Hepatocyte (in vitro differentiated cells): ENCODE measurements around the gene CMTR1. TPM values are rescaled to one million over a fixed set of nuclear protein-coding genes. Genes with fewer than 3 reads are reported as not detected.
"Not testable (repeated sequence)": the region's sequence is repeated elsewhere in the genome, so short reads cannot be mapped to it uniquely, and the experiment has no call there.

Experiments
- DNase-seq: peaks from one replicate; pipeline ENCODE4 v3.0.0-alpha.2; 2016; ENCODE audit warnings: low spot score
- H2AFZ ChIP-seq: fragments of 200-600 bp; sonication (generic); 2 replicates; pipeline ENCODE4 v1.6.0; 2016; ENCODE audit warnings: antibody characterized with exemption, mild to moderate bottlenecking
- H3K27ac ChIP-seq: fragments of 200-600 bp; sonication (generic); 2 replicates; pipeline ENCODE4 v1.5.1; 2016; ENCODE audit warnings: mild to moderate bottlenecking
- H3K27me3 ChIP-seq: fragments of 200-600 bp; sonication (generic); 2 replicates; pipeline ENCODE4 v1.6.1; 2016
- H3K36me3 ChIP-seq: fragments of 200-600 bp; sonication (generic); replicated peaks from 2 replicates; pipeline ENCODE4 v1.5.1; 2016; ENCODE audit warnings: low read depth; ENCODE audit not compliant: insufficient read depth
- H3K4me1 ChIP-seq: fragments of 200-600 bp; sonication (generic); 2 replicates; pipeline ENCODE4 v1.5.1; 2016; ENCODE audit warnings: mild to moderate bottlenecking, moderate library complexity; ENCODE audit not compliant: insufficient read depth
- H3K4me2 ChIP-seq: fragments of 200-600 bp; sonication (generic); 2 replicates; pipeline ENCODE4 v1.6.0; 2016
- H3K4me3 ChIP-seq: fragments of 200-600 bp; sonication (generic); 2 replicates; pipeline ENCODE4 v1.5.1; 2016; ENCODE audit warnings: mild to moderate bottlenecking
- H3K79me2 ChIP-seq: fragments of 200-600 bp; sonication (generic); 2 replicates; pipeline ENCODE4 v1.6.0; 2017; ENCODE audit warnings: mild to moderate bottlenecking
- H3K9me2 ChIP-seq: fragments of 200-600 bp; sonication (generic); replicated peaks from 2 replicates; pipeline ENCODE4 v1.6.0; 2017; ENCODE audit warnings: mild to moderate bottlenecking; ENCODE audit not compliant: insufficient read depth
- H3K9me3 ChIP-seq: fragments of 200-600 bp; sonication (generic); 2 replicates; pipeline ENCODE4 v1.5.1; 2016; ENCODE audit warnings: low read depth, mild to moderate bottlenecking
- H4K20me1 ChIP-seq: fragments of 200-600 bp; sonication (generic); 2 replicates; pipeline ENCODE4 v1.6.0; 2016; ENCODE audit warnings: mild to moderate bottlenecking; ENCODE audit not compliant: insufficient read depth, poor library complexity, severe bottlenecking
- EZH2 ChIP-seq: fragments of 200-600 bp; sonication (generic); IDR thresholded peaks from 2 replicates; pipeline ENCODE4 v1.6.1; 2016; ENCODE audit warnings: antibody characterized with exemption, mild to moderate bottlenecking, borderline replicate concordance
- EZH2phosphoT487 ChIP-seq: fragments of 200-600 bp; sonication (generic); IDR thresholded peaks from one replicate; pipeline ENCODE4 v1.6.1; 2018; ENCODE audit warnings: antibody characterized with exemption, mild to moderate bottlenecking, low read depth, moderate library complexity; ENCODE audit not compliant: unreplicated experiment, severe bottlenecking
- WGBS: methylation state at CpG from one replicate; pipeline ENCODE4 v1.1.6; 2016; ENCODE audit warnings: low lambda C conversion rate; ENCODE audit errors: missing lambda C conversion rate; 5-methylcytosine and 5-hydroxymethylcytosine counted together
- polyA plus RNA-seq: library from polyadenylated mRNA; unstranded; fragments of >200 nt; fragmentation: Nextera tagmentation; extraction: Ambion mirVana; gene quantifications from 2 replicates; pipeline ENCODE4 v1.2.1, GENCODE V29; 2016
- total RNA-seq: library from RNA; depleted of rRNA; stranded (reverse); fragments of >200 nt; gene quantifications from 2 replicates; pipeline ENCODE4 v1.2.3, GENCODE V29; 2014
- TF ChIP-seq, protein P1 (sequence below): fragments of 200-600 bp; sonication (generic); IDR thresholded peaks from 2 replicates; pipeline ENCODE4 v1.5.1; 2016; ENCODE audit warnings: antibody characterized with exemption, mild to moderate bottlenecking; ENCODE audit not compliant: poor library complexity

The CMTR1 gene
- total and polyA plus RNA-seq, 2 experiments from 2014 or later, result 22.5 to 34.4 TPM

DNA sequence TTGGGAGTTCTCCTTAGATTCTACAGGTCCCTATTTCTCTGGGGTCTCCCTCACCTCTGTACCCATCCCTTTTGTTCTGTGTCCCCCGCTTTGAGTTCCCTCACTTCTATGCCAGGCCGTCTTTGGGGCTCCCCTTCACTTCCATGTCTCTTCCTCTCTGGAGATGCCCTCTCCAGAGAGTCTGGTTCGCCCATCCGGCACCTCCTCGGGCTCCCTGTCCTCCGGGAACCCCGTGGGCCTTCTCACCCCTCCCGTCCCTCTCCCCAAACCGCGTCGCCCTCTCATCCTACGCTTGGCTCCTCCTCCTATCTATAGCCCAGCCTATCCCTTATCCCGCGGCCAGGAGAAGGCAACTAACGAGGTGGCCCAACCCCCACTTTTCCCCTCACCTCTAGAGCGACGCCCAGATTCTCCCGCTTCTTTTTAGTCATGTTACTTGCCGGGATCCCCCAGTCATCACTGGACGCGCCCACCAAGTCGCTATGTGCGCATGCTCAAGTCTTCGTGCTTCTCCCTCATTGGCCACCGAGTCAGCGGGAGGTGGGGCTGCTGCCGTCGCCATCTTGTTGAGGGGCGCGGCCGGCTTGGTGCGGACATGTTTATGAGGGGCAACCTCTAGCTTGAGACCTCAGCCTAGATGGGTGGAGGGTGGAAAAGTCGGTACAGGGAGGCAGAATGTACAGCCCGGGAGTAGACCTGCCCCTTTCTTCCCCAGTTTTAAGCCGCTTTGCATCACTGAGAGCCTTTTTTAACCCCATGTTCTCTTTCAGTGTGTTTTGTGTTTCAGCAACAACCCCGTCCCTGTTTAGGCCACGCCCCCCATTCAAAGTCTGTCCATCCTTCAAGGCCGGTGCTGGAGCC is 66.6 kb downstream of the CMTR1 start, which contains the start of gene CCDC167:
CCDC167 (minus strand) TSS at position 461 of the 861 bp plus-strand sequence; CDS start at position 431, 30 bp downstream.
- Histone ChIP-seq H3K27ac (no peak within 1 kb of the TSS), H3K9me3 (no peaks in the 10 kb centered on the region), H3K9me2 (no peaks in the 10 kb centered on the region), H4K20me1 (no peaks in the 10 kb centered on the region), H3K36me3 (no peaks in the 10 kb centered on the region), H3K4me3 (peak within 1 kb of the TSS; percentile 34), H2AFZ (peak within 1 kb of the TSS; percentile 54), H3K4me1 (peaks cover 3% of the 10 kb centered on the region), H3K27me3 (no peaks in the 10 kb centered on the region), H3K4me2 (peak within 1 kb of the TSS; percentile 78), H3K79me2 (peaks cover 3% of the 10 kb centered on the region)
- 2% methylated on average over 38 of the region's 38 CpGs for WGBS
- DNase-seq, result peak; percentile 98
- TF ChIP-seq EZH2, result no peak

DNA sequence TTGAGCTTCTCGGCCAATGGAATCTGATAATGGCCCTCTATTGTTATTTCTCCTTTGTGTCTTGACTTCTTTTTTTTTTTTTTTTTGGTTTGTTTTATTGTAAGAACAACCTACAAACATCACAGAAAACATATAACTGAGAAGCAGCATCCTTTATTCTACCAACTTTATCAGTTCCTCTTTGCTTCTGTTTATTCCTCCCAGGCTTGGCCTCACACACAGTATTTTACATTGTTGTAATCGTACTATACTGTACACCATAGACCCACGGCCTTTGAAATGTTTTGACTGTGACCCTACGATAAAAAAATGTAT is 67.2 kb downstream of the CMTR1 start:
- H4K20me1 ChIP-seq, result no peaks in the 10 kb centered on the region
- TF ChIP-seq, protein P1, sequence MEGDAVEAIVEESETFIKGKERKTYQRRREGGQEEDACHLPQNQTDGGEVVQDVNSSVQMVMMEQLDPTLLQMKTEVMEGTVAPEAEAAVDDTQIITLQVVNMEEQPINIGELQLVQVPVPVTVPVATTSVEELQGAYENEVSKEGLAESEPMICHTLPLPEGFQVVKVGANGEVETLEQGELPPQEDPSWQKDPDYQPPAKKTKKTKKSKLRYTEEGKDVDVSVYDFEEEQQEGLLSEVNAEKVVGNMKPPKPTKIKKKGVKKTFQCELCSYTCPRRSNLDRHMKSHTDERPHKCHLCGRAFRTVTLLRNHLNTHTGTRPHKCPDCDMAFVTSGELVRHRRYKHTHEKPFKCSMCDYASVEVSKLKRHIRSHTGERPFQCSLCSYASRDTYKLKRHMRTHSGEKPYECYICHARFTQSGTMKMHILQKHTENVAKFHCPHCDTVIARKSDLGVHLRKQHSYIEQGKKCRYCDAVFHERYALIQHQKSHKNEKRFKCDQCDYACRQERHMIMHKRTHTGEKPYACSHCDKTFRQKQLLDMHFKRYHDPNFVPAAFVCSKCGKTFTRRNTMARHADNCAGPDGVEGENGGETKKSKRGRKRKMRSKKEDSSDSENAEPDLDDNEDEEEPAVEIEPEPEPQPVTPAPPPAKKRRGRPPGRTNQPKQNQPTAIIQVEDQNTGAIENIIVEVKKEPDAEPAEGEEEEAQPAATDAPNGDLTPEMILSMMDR, result no peak
- TF ChIP-seq EZH2 (no peak), EZH2phosphoT487 (no peak)
- WGBS, result 72% methylated on average over 4 of the region's 4 CpGs
- DNase-seq, result no peak
- H3K27me3 ChIP-seq, result no peaks in the 10 kb centered on the region
- no peaks in the 10 kb centered on the region for H3K9me3 ChIP-seq
- no peaks in the 10 kb centered on the region for H3K36me3 ChIP-seq
- peak overlapping the region; percentile 42 for H2AFZ ChIP-seq
- peaks cover 3% of the 10 kb centered on the region for H3K4me1 ChIP-seq
- no peak overlapping the region for H3K4me3 ChIP-seq
- no peaks in the 10 kb centered on the region for H3K9me2 ChIP-seq
- peak overlapping the region; percentile 73 for H3K4me2 ChIP-seq
- no peak overlapping the region for H3K27ac ChIP-seq
- peaks cover 3% of the 10 kb centered on the region for H3K79me2 ChIP-seq

DNA sequence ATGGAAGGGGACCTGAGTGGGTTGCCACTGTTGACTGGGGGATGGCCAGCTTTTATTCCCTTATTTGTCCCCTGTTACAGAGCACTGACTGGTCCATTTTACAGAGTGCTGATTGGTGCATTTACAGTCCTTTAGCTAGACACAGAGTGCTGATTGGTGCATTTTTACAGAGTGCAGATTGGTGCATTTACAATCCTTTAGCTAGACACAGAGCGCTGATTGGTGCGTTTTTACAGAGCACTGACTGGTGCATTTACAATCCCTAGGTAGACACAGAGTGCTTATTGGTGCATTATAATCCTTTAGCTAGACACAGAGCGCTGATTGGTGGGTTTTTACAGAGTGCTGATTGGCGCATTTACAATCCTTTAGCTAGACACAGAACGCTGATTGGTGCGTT is 67.9 kb downstream of the CMTR1 start:
- H3K79me2 ChIP-seq, H3K4me2 ChIP-seq, H3K4me1 ChIP-seq, DNase-seq, H4K20me1 ChIP-seq, H3K9me2 ChIP-seq, H3K4me3 ChIP-seq, H3K27ac ChIP-seq, H3K9me3 ChIP-seq, H3K36me3 ChIP-seq, H3K27me3 ChIP-seq, H2AFZ ChIP-seq: not testable (repeated sequence)
- 95% methylated on average over 6 of the region's 6 CpGs for WGBS

DNA sequence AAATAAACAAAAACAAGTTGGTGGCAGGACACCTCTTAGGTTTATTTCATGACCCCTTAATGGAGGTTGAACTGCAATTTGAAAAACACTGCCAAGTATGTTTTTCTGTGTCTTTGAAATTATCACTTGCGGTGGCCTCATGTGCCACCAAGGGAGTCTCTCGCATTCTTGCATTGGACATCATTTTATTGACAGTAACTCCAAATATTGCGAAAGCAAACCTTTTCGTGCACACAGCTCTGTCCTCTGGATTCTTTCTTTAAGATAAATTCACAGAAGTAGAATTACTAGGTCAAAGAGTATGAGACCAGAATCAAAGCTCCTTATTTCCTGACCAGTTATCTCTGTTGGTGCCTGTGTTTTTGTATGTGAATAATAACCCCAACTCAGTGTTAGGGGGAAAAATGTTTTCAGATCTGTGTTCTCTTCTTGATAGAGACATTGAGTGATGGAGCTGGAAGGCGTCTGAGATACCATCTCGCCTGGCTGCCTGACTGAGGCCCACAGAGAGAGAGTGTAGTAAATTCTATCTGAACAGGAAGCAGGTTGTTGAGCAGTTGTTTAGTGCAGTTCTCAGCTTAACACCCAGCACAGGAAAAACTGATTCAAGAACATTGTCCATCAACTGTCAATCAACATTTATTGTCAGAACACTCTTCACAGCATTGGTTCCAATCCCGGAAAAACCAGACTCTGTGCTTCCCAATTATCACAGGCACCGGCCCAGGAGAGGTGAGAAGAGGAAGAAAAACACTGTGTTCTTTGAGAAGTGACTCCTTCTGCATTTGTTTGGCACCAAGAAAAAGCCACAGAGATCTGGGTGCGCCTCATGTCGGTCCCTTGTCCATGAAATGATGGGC is 68.8 kb downstream of the CMTR1 start:
- H3K4me2 ChIP-seq, result no peak overlapping the region
- no peak for TF ChIP-seq EZH2phosphoT487
- TF ChIP-seq, protein P1, result no peak
- TF ChIP-seq EZH2, result no peak
- no peak overlapping the region for H2AFZ ChIP-seq
- H3K36me3 ChIP-seq, result no peaks in the 10 kb centered on the region
- no peaks in the 10 kb centered on the region for H3K9me2 ChIP-seq
- DNase-seq, result no peak
- H3K27ac ChIP-seq, result no peak overlapping the region
- H3K4me1 ChIP-seq, result peaks cover 3% of the 10 kb centered on the region
- peaks cover 3% of the 10 kb centered on the region for H3K79me2 ChIP-seq
- 84% methylated on average over 10 of the region's 10 CpGs for WGBS
- no peaks in the 10 kb centered on the region for H3K9me3 ChIP-seq
- H3K4me3 ChIP-seq, result no peak overlapping the region
- H3K27me3 ChIP-seq, result no peaks in the 10 kb centered on the region
- H4K20me1 ChIP-seq, result no peaks in the 10 kb centered on the region
